SK-N-SH treated with all-trans-retinoic acid at 6 μM for 48 hours (cell line): ENCODE data around the gene AK4.

ENCODE experiments used
- CSDC2 ChIP-seq: fragments of 250-450 bp; sonication (Bioruptor Pico); IDR thresholded peaks from 2 replicates; pipeline ENCODE4 v1.5.0; 2020; ENCODE audit warnings: mild to moderate bottlenecking, moderate library complexity
- GLIS3 ChIP-seq: fragments of 250-450 bp; sonication (Bioruptor Pico); IDR thresholded peaks from 2 replicates; pipeline ENCODE4 v1.5.0; 2020; ENCODE audit warnings: mild to moderate bottlenecking, moderate library complexity
- ISL1 ChIP-seq: fragments of 250-450 bp; sonication (Bioruptor Pico); IDR thresholded peaks from 2 replicates; pipeline ENCODE4 v2.1.2; 2022; ENCODE audit warnings: mild to moderate bottlenecking, moderate library complexity
- PATZ1 ChIP-seq: fragments of 250-450 bp; sonication (Bioruptor Pico); IDR thresholded peaks from 2 replicates; pipeline ENCODE4 v1.8.0; 2020; ENCODE audit warnings: mild to moderate bottlenecking, moderate library complexity, borderline replicate concordance
- RARB ChIP-seq: fragments of 250-450 bp; sonication (Bioruptor Pico); IDR thresholded peaks from 2 replicates; pipeline ENCODE4 v1.8.0; 2021; ENCODE audit warnings: mild to moderate bottlenecking, moderate library complexity
- ZFP3 ChIP-seq: fragments of 250-450 bp; sonication (Bioruptor Pico); IDR thresholded peaks from 2 replicates; pipeline ENCODE4 v1.5.0; 2020; ENCODE audit warnings: mild to moderate bottlenecking, moderate library complexity
- ZFP30 ChIP-seq: fragments of 450-650 bp; formaldehyde crosslinking; IDR thresholded peaks from 2 replicates; pipeline ENCODE4 v1.5.0; 2022; ENCODE audit warnings: mild to moderate bottlenecking, moderate library complexity

GRCh38 chr1:65230731-65231481 is 82.9 kb downstream of the AK4 start:
- TF ChIP-seq PATZ1 = no peak
- no peak for TF ChIP-seq CSDC2 (CRISPR knock-in tag)
- no peak for TF ChIP-seq ZFP30
- TF ChIP-seq ZFP3 (CRISPR knock-in tag) = no peak
- TF ChIP-seq RARB (CRISPR knock-in tag) = no peak
- TF ChIP-seq ISL1 (CRISPR knock-in tag) = peak; percentile 45; the same call in 1 of the 2 replicates
- no peak for TF ChIP-seq GLIS3 (CRISPR knock-in tag)
